ENCODE data around the gene CAPN2.

GRCh38 chr1:223775054-223775453 lies 62.7 kb downstream of the CAPN2 start:
- TF ChIP-seq REST (IDR thresholded peaks at IDR 0.05; ENCODE audit: insufficient read depth in 1 of 2, low read depth in 2 of 2, low read length in 2 of 2) (no peak), POLR2AphosphoS5 (IDR thresholded peaks at IDR 0.05; ENCODE audit: low read depth, low read length) (no peak), SIN3A (IDR thresholded peaks at IDR 0.05; ENCODE audit: borderline replicate concordance, insufficient read depth, low read length) (no peak)

Data from PFSK-1 (cell line).